Epithelial cell of esophagus (primary cell): ENCODE measurements around the gene FALEC.

ENCODE experiments used
- DNase-seq: peaks from one replicate; pipeline ENCODE4 v3.0.0; 2010; ENCODE audit warnings: low read depth
- H3K4me3 ChIP-seq: 2 replicates; pipeline ENCODE4 v1.5.1; 2011; ENCODE audit warnings: mild to moderate bottlenecking, low read length, control low read depth
- CTCF ChIP-seq: IDR thresholded peaks from 2 replicates; pipeline ENCODE4 v1.5.1; 2011; ENCODE audit warnings: low read depth, mild to moderate bottlenecking, low read length, control low read depth, inconsistent platforms; ENCODE audit not compliant: insufficient read depth; ENCODE audit errors: missing control alignments

Gene FALEC

GRCh38 chr1:150543500-150544143 is 28.1 kb downstream of the FALEC start:
- no peak for TF ChIP-seq CTCF
- DNase-seq, result peak; percentile 52
- H3K4me3 ChIP-seq, result no peak overlapping the region

GRCh38 chr1:150544204-150544603 is 28.7 kb downstream of the FALEC start:
- no peak for TF ChIP-seq CTCF
- H3K4me3 ChIP-seq, result no peak overlapping the region
- peak; percentile 0 for DNase-seq

- TF ChIP-seq CTCF, result no peak
- H3K4me3 ChIP-seq, result no peak overlapping the region
- no peak for DNase-seq
Observed at GRCh38 chr1:150545486-150546032, 30.0 kb downstream of the FALEC start.

GRCh38 chr1:150546294-150546937 is 30.9 kb downstream of the FALEC start:
- no peak overlapping the region for H3K4me3 ChIP-seq
- no peak for TF ChIP-seq CTCF
- no peak for DNase-seq

GRCh38 chr1:150548324-150548631 is 32.7 kb downstream of the FALEC start:
- no peak for DNase-seq
- peak overlapping the region; percentile 52 for H3K4me3 ChIP-seq
- no peak for TF ChIP-seq CTCF

GRCh38 chr1:150548632-150549495 is 33.3 kb downstream of the FALEC start, which contains the start of gene ADAMTSL4:
TSS of gene ADAMTSL4 (plus strand) at chr1:150549408. CDS start at chr1:150552289, 2,881 bp downstream.
- peak within 1 kb of the TSS; percentile 52 for H3K4me3 ChIP-seq
- no peak for TF ChIP-seq CTCF
- DNase-seq, result peak; percentile 62
